A549 (cell line): ENCODE results near the gene CCDC138. TPM values are rescaled to one million over a fixed set of nuclear protein-coding genes. Genes with fewer than 3 reads are reported as not detected.
A peak's percentile ranks its signal among the peaks of the same experiment; 100 is the strongest.

Source experiments
- ATAC-seq, 2 experiments: fragments of 200-7000 bp in 1 of 2; fragments of >200 bp in 1 of 2; cut with Nextera tagmentation in 1 of 2; cut with Tn5 transposase in 1 of 2; 3 replicates each; pipeline versions ENCODE4 v1.8.0 to v1.9.1; 2018 to 2020; ENCODE audit warnings: mild to moderate bottlenecking in 1 of 2, moderate library complexity in 1 of 2
- CTCF ChIA-PET: fragments of 300-600 bp; sonication (Branson Sonifier 250); formaldehyde crosslinking; extraction: SDS; loops from one replicate; lab custom pipeline; 2021; ENCODE audit warnings: antibody characterized with exemption, inconsistent platforms; lab: Yijun Ruan, JAX
- POLR2A ChIA-PET: fragments of 350-600 bp; formaldehyde crosslinking; extraction: SDS; loops from one replicate; lab custom pipeline; 2021; ENCODE audit warnings: antibody characterized with exemption, inconsistent platforms; lab: Yijun Ruan, JAX
- DNase-seq, 2 experiments: peaks; one replicate each; pipeline versions ENCODE4 v3.0.0 to v3.0.0-alpha.2; 2011 to 2016; ENCODE audit warnings: low read depth in 1 of 2, low spot score in 1 of 2
- FAIRE-seq: peaks from 2 replicates; lab custom pipeline; 2011; peaks lifted over from hg19 to GRCh38; lab: Jason Lieb, UNC
- H3K27ac ChIP-seq, 2 experiments: fragments of >200 bp; sonication (Bioruptor Twin); formaldehyde crosslinking; 3 replicates each; pipeline ENCODE4 v1.5.1; 2016 to 2017
- H3K4me1 ChIP-seq: fragments of >200 bp; sonication (Bioruptor Twin); formaldehyde crosslinking; 3 replicates; pipeline ENCODE4 v1.6.1; 2016
- H3K4me2 ChIP-seq: fragments of >200 bp; sonication (Bioruptor Twin); formaldehyde crosslinking; 3 replicates; pipeline ENCODE4 v1.6.1; 2016
- H3K4me3 ChIP-seq: fragments of >200 bp; sonication (Bioruptor Twin); formaldehyde crosslinking; 3 replicates; pipeline ENCODE4 v1.5.1; 2016
- H3K9me3 ChIP-seq: fragments of >200 bp; sonication (Bioruptor Twin); formaldehyde crosslinking; 3 replicates; pipeline ENCODE4 v1.6.1; 2016
- CBX2 ChIP-seq: fragments of 200-600 bp; sonication (generic); IDR thresholded peaks from 2 replicates; pipeline ENCODE4 v1.6.1; 2016; ENCODE audit warnings: low read depth, mild to moderate bottlenecking, borderline replicate concordance
- CBX8 ChIP-seq: fragments of 200-600 bp; sonication (generic); IDR thresholded peaks from 2 replicates; pipeline ENCODE4 v1.6.1; 2016
- CEBPB ChIP-seq, 2 experiments: fragments of >200 bp in 1 of 2; sonication (Bioruptor Twin) in 1 of 2; formaldehyde crosslinking in 1 of 2; IDR thresholded peaks; 2 replicates each; pipeline ENCODE4 v1.6.1; 2012 to 2016
- CHD4 ChIP-seq: fragments of 200-600 bp; sonication (generic); IDR thresholded peaks from 2 replicates; pipeline ENCODE4 v1.6.1; 2016; ENCODE audit warnings: antibody characterized with exemption, mild to moderate bottlenecking, borderline replicate concordance
- CTCF ChIP-seq: fragments of >200 bp; sonication (Bioruptor Twin); formaldehyde crosslinking; IDR thresholded peaks from 3 replicates; pipeline ENCODE4 v1.5.1; 2016
- ELK1 ChIP-seq: fragments of 150-350 bp; IDR thresholded peaks from 2 replicates; pipeline ENCODE4 v1.6.1; 2014; ENCODE audit warnings: low read depth, mild to moderate bottlenecking, low read length
- ESRRA ChIP-seq: fragments of 150-350 bp; IDR thresholded peaks from 2 replicates; pipeline ENCODE4 v1.6.1; 2014; ENCODE audit warnings: mild to moderate bottlenecking, low read length, borderline replicate concordance
- FOSB ChIP-seq: fragments of 250-450 bp; sonication (Bioruptor Pico); IDR thresholded peaks from 2 replicates; pipeline ENCODE4 v1.5.0; 2020; ENCODE audit warnings: mild to moderate bottlenecking, moderate library complexity
- GATA3 ChIP-seq: IDR thresholded peaks from 2 replicates; pipeline ENCODE4 v1.6.1; 2012; ENCODE audit warnings: borderline replicate concordance
- HDAC2 ChIP-seq: fragments of 200-600 bp; sonication (generic); IDR thresholded peaks from 2 replicates; pipeline ENCODE4 v1.6.1; 2016
- HMGXB4 ChIP-seq: fragments of 250-450 bp; sonication (Bioruptor Pico); IDR thresholded peaks from 2 replicates; pipeline ENCODE4 v1.5.0; 2021; ENCODE audit warnings: mild to moderate bottlenecking, moderate library complexity, borderline replicate concordance
- JUN ChIP-seq, 2 experiments: fragments of >200 bp; sonication (Bioruptor Twin); formaldehyde crosslinking; IDR thresholded peaks; 2 replicates in 1 of 2; 3 replicates in 1 of 2; pipeline ENCODE4 v1.6.1; 2016 to 2017
- MAFK ChIP-seq: fragments of 450-650 bp; IDR thresholded peaks from 2 replicates; pipeline ENCODE4 v1.6.1; 2014; ENCODE audit not compliant: partially characterized antibody
- MAZ ChIP-seq: fragments of 150-350 bp; IDR thresholded peaks from 2 replicates; pipeline ENCODE4 v1.6.1; 2014; ENCODE audit warnings: antibody characterized with exemption, low read depth, low read length, borderline replicate concordance
- NFE2L2 ChIP-seq: fragments of 150-350 bp; conservative IDR thresholded peaks from 2 replicates; pipeline ENCODE4 v1.6.1; 2014; ENCODE audit warnings: low read length
- NR3C1 ChIP-seq: fragments of >200 bp; sonication (Bioruptor Twin); formaldehyde crosslinking; IDR thresholded peaks from 3 replicates; pipeline ENCODE4 v1.6.1; 2017
- PHF8 ChIP-seq: fragments of 200-600 bp; sonication (generic); IDR thresholded peaks from 2 replicates; pipeline ENCODE4 v1.6.1; 2016; ENCODE audit warnings: low read depth, mild to moderate bottlenecking, antibody characterized with exemption, moderate library complexity, borderline replicate concordance
- POLR2A ChIP-seq: IDR thresholded peaks from 2 replicates; pipeline ENCODE4 v1.6.1; 2012; ENCODE audit warnings: mild to moderate bottlenecking, low read length
- RARB ChIP-seq: fragments of 250-450 bp; sonication (Bioruptor Pico); IDR thresholded peaks from 2 replicates; pipeline ENCODE4 v1.8.0; 2021; ENCODE audit warnings: mild to moderate bottlenecking, moderate library complexity
- RCOR1 ChIP-seq: fragments of 150-350 bp; IDR thresholded peaks from 2 replicates; pipeline ENCODE4 v1.6.1; 2014; ENCODE audit warnings: antibody characterized with exemption, low read length, low read depth
- REST ChIP-seq: fragments of 200-600 bp; sonication (generic); IDR thresholded peaks from 2 replicates; pipeline ENCODE4 v1.6.1; 2016; ENCODE audit warnings: antibody characterized with exemption, mild to moderate bottlenecking, moderate library complexity
- RFX5 ChIP-seq: fragments of 450-650 bp; IDR thresholded peaks from 2 replicates; pipeline ENCODE4 v1.7.1; 2014; ENCODE audit warnings: antibody characterized with exemption, mild to moderate bottlenecking, moderate library complexity
- SMC3 ChIP-seq: fragments of >200 bp; sonication (Bioruptor Twin); formaldehyde crosslinking; IDR thresholded peaks from 3 replicates; pipeline ENCODE4 v1.6.1; 2018; ENCODE audit warnings: inconsistent platforms
- TFCP2L1 ChIP-seq: fragments of 250-450 bp; sonication (Bioruptor Pico); IDR thresholded peaks from 2 replicates; pipeline ENCODE4 v1.5.0; 2021; ENCODE audit warnings: mild to moderate bottlenecking
- ZC3H11A ChIP-seq: fragments of 450-650 bp; IDR thresholded peaks from 2 replicates; pipeline ENCODE4 v1.6.1; 2014; ENCODE audit warnings: antibody characterized with exemption, mild to moderate bottlenecking
- ZNF302 ChIP-seq: fragments of 250-450 bp; sonication (Bioruptor Pico); IDR thresholded peaks from 2 replicates; pipeline ENCODE4 v1.9.0; 2021; ENCODE audit warnings: inconsistent platforms, mild to moderate bottlenecking, moderate library complexity
- ZSCAN20 ChIP-seq: fragments of 250-450 bp; sonication (Bioruptor Pico); IDR thresholded peaks from 2 replicates; pipeline ENCODE4 v1.8.0; 2022; ENCODE audit warnings: mild to moderate bottlenecking, moderate library complexity
- WGBS: methylation state at CpG from one replicate; pipeline ENCODE4 v1.1.6; 2017; ENCODE audit errors: missing lambda C conversion rate; 5-methylcytosine and 5-hydroxymethylcytosine counted together
- polyA plus RNA-seq, 4 experiments: library from polyadenylated mRNA; depleted of rRNA in 3 of 4; stranded (reverse); fragments of >200 nt; fragmentation: RNase III in 1 of 4; extraction: RNeasy Plus Mini Kit Qiagen cat#74134 plus additional on column Dnase treatment in 1 of 4; gene quantifications; 2 replicates in 3 of 4; 3 replicates in 1 of 4; pipeline ENCODE4 v1.2.3, GENCODE V29; 2011 to 2017

Gene CCDC138
- polyA plus RNA-seq, 2 of the 4 experiments (the other 2 are of a cell fraction), result 9.7 to 13.0 TPM

GRCh38 chr2:108910011-108910431 is 123.5 kb downstream of the CCDC138 start (continued):
- no peak for TF ChIP-seq ELK1
- no peak for TF ChIP-seq ZSCAN20
- no peak for TF ChIP-seq TFCP2L1 (CRISPR knock-in tag)
- no peak for TF ChIP-seq RARB
- TF ChIP-seq ZC3H11A, result no peak

GRCh38 chr2:108910541-108911396 is 124.2 kb downstream of the CCDC138 start:
- H3K4me2 ChIP-seq, result no peak overlapping the region
- H3K27ac ChIP-seq, result no peak overlapping the region
- no peak for DNase-seq
- ChIA-PET CTCF (interaction anchor here (0.6 to 10.0 kb wide), 3 partner anchors 18 to 723 kb away, joined by 3 to 74 read pairs (median 3); no protein-coding TSS in a partner anchor), POLR2A (no interaction called here)
- ATAC-seq, result peak; percentile 37 to 51; a peak in 2 of 6 replicates
- TF ChIP-seq FOSB (no peak), SMC3 (no peak), CTCF (no peak), CEBPB (IDR thresholded peaks at IDR 0.05) (no peak), HMGXB4 (CRISPR knock-in tag) (no peak), JUN (IDR thresholded peaks at IDR 0.05) (no peak), PHF8 (no peak), CHD4 (no peak), HDAC2 (no peak), ELK1 (no peak), NR3C1 (no peak), CBX8 (no peak), ESRRA (no peak)
- no peaks in the 10 kb centered on the region for H3K4me1 ChIP-seq
- FAIRE-seq, result no peak
- H3K4me3 ChIP-seq, result no peak overlapping the region
- no peaks in the 10 kb centered on the region for H3K9me3 ChIP-seq
- 64% methylated on average over 17 of the region's 20 CpGs for WGBS

- ChIA-PET POLR2A (no interaction called here), CTCF (interaction anchor here (1.3 to 10.0 kb wide), 2 partner anchors 17 to 33 kb away, joined by 3 to 74 read pairs; no protein-coding TSS in a partner anchor)
- Histone ChIP-seq H3K27ac (no peak overlapping the region), H3K4me1 (no peaks in the 10 kb centered on the region), H3K4me3 (no peak overlapping the region), H3K9me3 (no peaks in the 10 kb centered on the region), H3K4me2 (no peak overlapping the region)
- 38% methylated on average over 5 of the region's 5 CpGs for WGBS
- FAIRE-seq (no peak), ATAC-seq (no peak), DNase-seq (no peak)
- no peak for TF ChIP-seq ZNF302 (CRISPR knock-in tag)
- TF ChIP-seq FOSB, result no peak
- TF ChIP-seq NFE2L2, result no peak
- TF ChIP-seq RCOR1, result no peak
- TF ChIP-seq NR3C1, result no peak
- TF ChIP-seq REST, result no peak
- no peak for TF ChIP-seq MAFK
- no peak for TF ChIP-seq RFX5
- no peak for TF ChIP-seq CEBPB (IDR thresholded peaks at IDR 0.05)
- no peak for TF ChIP-seq MAZ
- no peak for TF ChIP-seq GATA3
- no peak for TF ChIP-seq POLR2A
- no peak for TF ChIP-seq CBX2
Observed at GRCh38 chr2:108911401-108911800, 124.8 kb downstream of the CCDC138 start.
